OCI-LY7 (cell line): ENCODE measurements around the gene ABCG2.

Source experiments
- EZH2phosphoT487 ChIP-seq: fragments of 200-600 bp; sonication (generic); IDR thresholded peaks from 2 replicates; pipeline ENCODE4 v1.6.1; 2018; ENCODE audit warnings: low read depth, borderline replicate concordance, mild to moderate bottlenecking, mixed run types, antibody characterized with exemption, low read length, moderate library complexity, mixed read lengths
- TF ChIP-seq, protein P1 (sequence below): fragments of 200-600 bp; sonication (generic); conservative IDR thresholded peaks from 2 replicates; pipeline ENCODE4 v1.5.1; 2014; ENCODE audit warnings: mild to moderate bottlenecking, antibody characterized with exemption, low read length, moderate library complexity, mixed read lengths

DNA sequence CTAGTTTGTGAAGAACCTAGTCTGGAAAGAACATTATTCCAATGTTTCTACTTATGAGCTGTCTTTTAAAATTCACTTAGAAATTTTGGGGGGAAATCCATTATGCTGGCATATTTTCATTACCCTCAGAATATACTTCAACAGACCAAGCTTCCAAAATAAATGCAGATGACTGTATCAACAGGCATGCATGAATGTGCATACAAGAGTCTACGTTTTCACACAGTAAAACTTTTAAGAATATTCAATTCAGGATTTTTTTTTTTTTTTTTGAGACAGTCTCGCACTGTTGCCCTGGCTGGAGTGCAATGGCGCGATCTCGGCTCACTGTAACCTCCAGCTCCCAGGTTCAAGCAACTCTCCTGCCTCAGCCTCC is 49.7 kb downstream of the ABCG2 start:
- TF ChIP-seq, protein P1, sequence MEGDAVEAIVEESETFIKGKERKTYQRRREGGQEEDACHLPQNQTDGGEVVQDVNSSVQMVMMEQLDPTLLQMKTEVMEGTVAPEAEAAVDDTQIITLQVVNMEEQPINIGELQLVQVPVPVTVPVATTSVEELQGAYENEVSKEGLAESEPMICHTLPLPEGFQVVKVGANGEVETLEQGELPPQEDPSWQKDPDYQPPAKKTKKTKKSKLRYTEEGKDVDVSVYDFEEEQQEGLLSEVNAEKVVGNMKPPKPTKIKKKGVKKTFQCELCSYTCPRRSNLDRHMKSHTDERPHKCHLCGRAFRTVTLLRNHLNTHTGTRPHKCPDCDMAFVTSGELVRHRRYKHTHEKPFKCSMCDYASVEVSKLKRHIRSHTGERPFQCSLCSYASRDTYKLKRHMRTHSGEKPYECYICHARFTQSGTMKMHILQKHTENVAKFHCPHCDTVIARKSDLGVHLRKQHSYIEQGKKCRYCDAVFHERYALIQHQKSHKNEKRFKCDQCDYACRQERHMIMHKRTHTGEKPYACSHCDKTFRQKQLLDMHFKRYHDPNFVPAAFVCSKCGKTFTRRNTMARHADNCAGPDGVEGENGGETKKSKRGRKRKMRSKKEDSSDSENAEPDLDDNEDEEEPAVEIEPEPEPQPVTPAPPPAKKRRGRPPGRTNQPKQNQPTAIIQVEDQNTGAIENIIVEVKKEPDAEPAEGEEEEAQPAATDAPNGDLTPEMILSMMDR = no peak
- no peak for TF ChIP-seq EZH2phosphoT487
